Muscle of leg (tissue), 11 donors: ENCODE data around the gene TBCCD1. TPM values are rescaled to one million over a fixed set of nuclear protein-coding genes. Genes with fewer than 3 reads are reported as not detected.

Source experiments
- DNase-seq: peaks from one replicate; pipeline ENCODE4 v3.0.0; 2013
- H3K27ac ChIP-seq: one replicate; pipeline ENCODE4 v1.5.1; 2013; ENCODE audit warnings: mild to moderate bottlenecking, low read length, control low read depth
- H3K27me3 ChIP-seq: one replicate; pipeline ENCODE4 v1.6.1; 2013; ENCODE audit warnings: low read length; ENCODE audit not compliant: control insufficient read depth, insufficient read depth
- H3K36me3 ChIP-seq: one replicate; pipeline ENCODE4 v1.6.1; 2013; ENCODE audit warnings: low read length; ENCODE audit not compliant: control insufficient read depth, insufficient read depth
- H3K4me1 ChIP-seq: one replicate; pipeline ENCODE4 v1.6.1; 2013; ENCODE audit warnings: low read length; ENCODE audit not compliant: control insufficient read depth, insufficient read depth
- H3K4me3 ChIP-seq: one replicate; pipeline ENCODE4 v1.5.1; 2013; ENCODE audit warnings: low read length, control low read depth
- H3K9me3 ChIP-seq: replicated peaks from 2 replicates; pipeline ENCODE4 v1.6.1; 2013; ENCODE audit warnings: low read depth, low read length; ENCODE audit not compliant: control insufficient read depth
- WGBS: methylation state at CpG from one replicate; pipeline ENCODE4 v1.1.5; 2013; ENCODE audit warnings: missing lambda C conversion rate; ENCODE audit not compliant: insufficient coverage; 5-methylcytosine and 5-hydroxymethylcytosine counted together
- polyA plus RNA-seq, 8 donors: library from polyadenylated mRNA; unstranded; fragments of 120-200 nt; gene quantifications; one replicate each; pipeline versions ENCODE4 v1.2.1 to v1.2.3, GENCODE V29; 2013; ENCODE audit warnings: inconsistent platforms in 1 of 8, low replicate concordance in 1 of 8; ENCODE audit not compliant: insufficient read length in 8 of 8, insufficient read depth in 1 of 8
- total RNA-seq: library from RNA; stranded (reverse); fragments of 120-200 nt; gene quantifications from one replicate; pipeline ENCODE4 v1.2.4, GENCODE V29; 2013

Gene TBCCD1
- total and polyA plus RNA-seq, 9 donors, result 8.5 to 14.3 (median 11.0) TPM

GRCh38 chr3:186598108-186598784, 31.1 kb upstream of the TBCCD1 start:
- 68% methylated on average over 7 of the region's 11 CpGs for WGBS
- no peaks in the 10 kb centered on the region for H3K9me3 ChIP-seq
- no peak overlapping the region for H3K27ac ChIP-seq
- no peak overlapping the region for H3K4me3 ChIP-seq
- no peaks in the 10 kb centered on the region for H3K4me1 ChIP-seq
- no peak for DNase-seq
- H3K36me3 ChIP-seq, result no peaks in the 10 kb centered on the region
- peaks cover 4% of the 10 kb centered on the region for H3K27me3 ChIP-seq

- no CpG with 5 or more reads among the region's 17 CpGs for WGBS
- Histone ChIP-seq H3K27me3 (peaks cover 2% of the 10 kb centered on the region), H3K36me3 (no peaks in the 10 kb centered on the region), H3K4me3 (no peak overlapping the region), H3K27ac (no peak overlapping the region), H3K4me1 (no peaks in the 10 kb centered on the region), H3K9me3 (no peaks in the 10 kb centered on the region)
- no peak for DNase-seq
These were observed 29.6 kb upstream of the TBCCD1 start for GRCh38 chr3:186596568-186597287.

- no peaks in the 10 kb centered on the region for H3K4me1 ChIP-seq
- no peak overlapping the region for H3K27ac ChIP-seq
- H3K4me3 ChIP-seq, result no peak overlapping the region
- no peaks in the 10 kb centered on the region for H3K36me3 ChIP-seq
- DNase-seq, result no peak
- WGBS, result 63% methylated on average over 3 of the region's 6 CpGs
- H3K9me3 ChIP-seq, result no peaks in the 10 kb centered on the region
- H3K27me3 ChIP-seq, result peaks cover 2% of the 10 kb centered on the region
These were observed 27.5 kb upstream of the TBCCD1 start for GRCh38 chr3:186594591-186595113.

GRCh38 chr3:186593862-186594261, 26.7 kb upstream of the TBCCD1 start:
- no peak for DNase-seq
- H3K36me3 ChIP-seq, result no peaks in the 10 kb centered on the region
- no peak overlapping the region for H3K27ac ChIP-seq
- H3K9me3 ChIP-seq, result no peaks in the 10 kb centered on the region
- peaks cover 2% of the 10 kb centered on the region for H3K27me3 ChIP-seq
- no peaks in the 10 kb centered on the region for H3K4me1 ChIP-seq
- H3K4me3 ChIP-seq, result no peak overlapping the region
- 80% methylated on average over 1 of the region's 3 CpGs for WGBS

GRCh38 chr3:186592682-186593081, 25.5 kb upstream of the TBCCD1 start:
- H3K27ac ChIP-seq, result no peak overlapping the region

GRCh38 chr3:186590580-186591295, 23.6 kb upstream of the TBCCD1 start:
- H3K36me3 ChIP-seq, result no peaks in the 10 kb centered on the region
- no peaks in the 10 kb centered on the region for H3K27me3 ChIP-seq
- H3K4me3 ChIP-seq, result no peak overlapping the region
- H3K4me1 ChIP-seq, result no peaks in the 10 kb centered on the region
- no peak overlapping the region for H3K27ac ChIP-seq
- 76% methylated on average over 3 of the region's 7 CpGs for WGBS
- H3K9me3 ChIP-seq, result no peaks in the 10 kb centered on the region
- no peak for DNase-seq

More at GRCh38 chr3:186592682-186593081, 25.5 kb upstream of the TBCCD1 start:
- H3K4me1 ChIP-seq, result no peaks in the 10 kb centered on the region
- no peaks in the 10 kb centered on the region for H3K9me3 ChIP-seq
- no peaks in the 10 kb centered on the region for H3K36me3 ChIP-seq
- WGBS, result no CpG with 5 or more reads among the region's 4 CpGs
- H3K4me3 ChIP-seq, result no peak overlapping the region
- no peak for DNase-seq
- no peaks in the 10 kb centered on the region for H3K27me3 ChIP-seq

- H3K9me3 ChIP-seq, result no peaks in the 10 kb centered on the region
- H3K4me3 ChIP-seq, result no peak overlapping the region
- no CpG with 5 or more reads among the region's 5 CpGs for WGBS
- H3K4me1 ChIP-seq, result no peaks in the 10 kb centered on the region
- DNase-seq, result no peak
- H3K27me3 ChIP-seq, result no peaks in the 10 kb centered on the region
- H3K27ac ChIP-seq, result no peak overlapping the region
- H3K36me3 ChIP-seq, result peaks cover 2% of the 10 kb centered on the region
These were observed 22.9 kb upstream of the TBCCD1 start for GRCh38 chr3:186589856-186590579.

GRCh38 chr3:186589121-186589520, 22.0 kb upstream of the TBCCD1 start:
- H3K9me3 ChIP-seq, result no peaks in the 10 kb centered on the region
- DNase-seq, result no peak
- no peaks in the 10 kb centered on the region for H3K4me1 ChIP-seq
- whole genome bisulfite sequencing, result no CpG with 5 or more reads among the region's 3 CpGs
- no peak overlapping the region for H3K4me3 ChIP-seq
- H3K27ac ChIP-seq, result no peak overlapping the region
- H3K27me3 ChIP-seq, result no peaks in the 10 kb centered on the region
- H3K36me3 ChIP-seq, result peaks cover 6% of the 10 kb centered on the region

- H3K27ac ChIP-seq, result no peak overlapping the region
These were observed 21.5 kb upstream of the TBCCD1 start for GRCh38 chr3:186588632-186589031.

More at GRCh38 chr3:186588632-186589031, 21.5 kb upstream of the TBCCD1 start:
- no peaks in the 10 kb centered on the region for H3K4me1 ChIP-seq
- WGBS, result no CpG with 5 or more reads among the region's 2 CpGs
- H3K27me3 ChIP-seq, result no peaks in the 10 kb centered on the region
- H3K9me3 ChIP-seq, result no peaks in the 10 kb centered on the region
- peaks cover 10% of the 10 kb centered on the region for H3K36me3 ChIP-seq
- H3K4me3 ChIP-seq, result no peak overlapping the region
- no peak for DNase-seq
